GM23338 (cell line): Measurements from ENCODE around the gene PLRG1.

ENCODE experiments used
- CTCF ChIP-seq, 2 experiments: fragments of 200-600 bp in 1 of 2; sonication (generic) in 1 of 2; conservative IDR thresholded peaks; 2 replicates each; pipeline versions ENCODE4 v1.5.1 to v1.6.1; 2016 to 2017; ENCODE audit warnings: antibody characterized with exemption in 2 of 2, low read depth in 2 of 2, mild to moderate bottlenecking in 2 of 2, moderate library complexity in 1 of 2
- EZH2 ChIP-seq: fragments of 200-600 bp; sonication (generic); IDR thresholded peaks from one replicate; pipeline ENCODE4 v1.8.0; 2017; ENCODE audit warnings: antibody characterized with exemption, mild to moderate bottlenecking, low read depth; ENCODE audit not compliant: unreplicated experiment
- POLR2AphosphoS5 ChIP-seq: IDR thresholded peaks from 2 replicates; pipeline ENCODE4 v1.6.1; 2016; ENCODE audit warnings: antibody characterized with exemption, low read depth

- peak; percentile 75 to 89 for TF ChIP-seq CTCF (conservative IDR thresholded peaks at IDR 0.05; ENCODE audit: low read depth in 2 of 2)
- no peak for TF ChIP-seq POLR2AphosphoS5
- TF ChIP-seq EZH2, result no peak
Measured at GRCh38 chr4:154551872-154552686, 1.9 kb upstream of the PLRG1 start.
